ENCODE data around the gene ITPR1. TPM values are rescaled to one million over a fixed set of nuclear protein-coding genes. Genes with fewer than 3 reads are reported as not detected.

The ITPR1 gene
- polyA plus RNA-seq, 1 donor from 2014 or later = 2.1 TPM

DNA sequence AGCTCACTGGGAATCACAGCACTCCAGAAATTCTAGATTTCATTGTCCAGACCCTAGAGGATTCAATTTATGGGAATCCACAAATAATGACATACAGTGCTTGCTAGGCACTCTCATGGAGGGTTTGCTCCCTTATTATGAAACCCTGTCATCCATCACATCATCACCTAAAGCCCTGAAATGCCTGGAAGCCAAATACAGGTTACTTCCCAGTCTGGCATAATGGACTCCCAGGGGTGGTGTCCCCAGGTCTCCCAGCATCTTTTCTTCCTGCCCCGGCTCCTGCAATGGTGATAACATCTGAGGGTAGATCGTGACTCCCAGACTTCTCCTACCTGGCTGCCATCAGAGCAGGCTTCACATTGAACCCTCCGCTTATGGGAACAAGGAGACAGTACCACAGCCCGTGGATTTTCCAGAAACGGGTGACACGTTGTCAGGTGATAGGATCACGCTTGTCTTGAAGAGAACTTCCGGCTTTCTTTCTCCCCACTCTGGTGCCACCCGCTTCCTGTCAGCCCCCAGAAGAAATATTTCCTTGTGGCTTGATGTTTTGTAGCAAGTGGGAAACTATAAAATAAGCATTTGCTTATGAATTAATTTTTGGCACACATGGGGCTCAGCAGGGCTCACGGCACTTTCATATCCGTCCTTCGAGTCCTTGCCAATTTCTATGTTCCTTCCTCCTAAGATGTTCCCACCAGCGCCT lies 247.4 kb downstream of the ITPR1 start:
- Histone ChIP-seq H3K4me3 (ENCODE audit: low read length) (no peak overlapping the region), H3K36me3 (ENCODE audit: insufficient read depth, low read length) (no peaks in the 10 kb centered on the region), H3F3A (ENCODE audit: insufficient read depth, low read length, poor library complexity, severe bottlenecking) (no peaks in the 10 kb centered on the region), H3K27me3 (ENCODE audit: insufficient read depth, low read depth, low read length) (no peaks in the 10 kb centered on the region), H3K9me3 (ENCODE audit: low read length) (no peaks in the 10 kb centered on the region), H3K4me2 (ENCODE audit: low read length) (no peak overlapping the region), H2AFZ (ENCODE audit: low read depth, low read length) (no peak overlapping the region), H3K9me2 (ENCODE audit: insufficient read depth, low read length) (no peaks in the 10 kb centered on the region), H3K27ac (ENCODE audit: low read length) (no peak overlapping the region), H3K79me2 (replicated peaks; ENCODE audit: insufficient read depth, low read length) (no peaks in the 10 kb centered on the region), H3K9ac (ENCODE audit: low read length) (no peak overlapping the region), H4K20me1 (ENCODE audit: insufficient read depth) (no peaks in the 10 kb centered on the region)
- no peak for TF ChIP-seq TAF1 (IDR thresholded peaks at IDR 0.05; ENCODE audit: low read depth)
- TF ChIP-seq, protein P1, sequence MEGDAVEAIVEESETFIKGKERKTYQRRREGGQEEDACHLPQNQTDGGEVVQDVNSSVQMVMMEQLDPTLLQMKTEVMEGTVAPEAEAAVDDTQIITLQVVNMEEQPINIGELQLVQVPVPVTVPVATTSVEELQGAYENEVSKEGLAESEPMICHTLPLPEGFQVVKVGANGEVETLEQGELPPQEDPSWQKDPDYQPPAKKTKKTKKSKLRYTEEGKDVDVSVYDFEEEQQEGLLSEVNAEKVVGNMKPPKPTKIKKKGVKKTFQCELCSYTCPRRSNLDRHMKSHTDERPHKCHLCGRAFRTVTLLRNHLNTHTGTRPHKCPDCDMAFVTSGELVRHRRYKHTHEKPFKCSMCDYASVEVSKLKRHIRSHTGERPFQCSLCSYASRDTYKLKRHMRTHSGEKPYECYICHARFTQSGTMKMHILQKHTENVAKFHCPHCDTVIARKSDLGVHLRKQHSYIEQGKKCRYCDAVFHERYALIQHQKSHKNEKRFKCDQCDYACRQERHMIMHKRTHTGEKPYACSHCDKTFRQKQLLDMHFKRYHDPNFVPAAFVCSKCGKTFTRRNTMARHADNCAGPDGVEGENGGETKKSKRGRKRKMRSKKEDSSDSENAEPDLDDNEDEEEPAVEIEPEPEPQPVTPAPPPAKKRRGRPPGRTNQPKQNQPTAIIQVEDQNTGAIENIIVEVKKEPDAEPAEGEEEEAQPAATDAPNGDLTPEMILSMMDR (IDR thresholded peaks at IDR 0.05; ENCODE audit: poor library complexity, severe bottlenecking) = no peak
- no peak for TF ChIP-seq SMC3 (conservative IDR thresholded peaks at IDR 0.05; ENCODE audit: poor library complexity)

DNA sequence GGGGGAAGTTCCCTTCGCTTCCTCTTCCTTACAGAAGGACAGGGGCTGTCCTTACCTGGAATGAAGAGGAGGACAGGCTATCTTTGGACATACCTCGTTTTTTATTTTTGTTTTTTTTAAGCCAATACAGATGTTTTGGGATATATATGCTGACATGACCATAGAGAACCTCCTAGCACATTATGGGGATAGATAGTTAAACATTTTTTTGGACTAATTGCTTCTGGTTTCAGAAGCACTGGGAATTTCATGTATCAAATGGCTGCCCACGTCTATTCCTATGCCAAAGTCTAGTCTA lies 247.9 kb downstream of the ITPR1 start:
- Histone ChIP-seq H3K4me2 (ENCODE audit: low read length) (no peak overlapping the region), H3K4me3 (ENCODE audit: low read length) (no peak overlapping the region), H3K79me2 (replicated peaks; ENCODE audit: insufficient read depth, low read length) (no peaks in the 10 kb centered on the region), H3F3A (ENCODE audit: insufficient read depth, low read length, poor library complexity, severe bottlenecking) (no peaks in the 10 kb centered on the region), H3K36me3 (ENCODE audit: insufficient read depth, low read length) (no peaks in the 10 kb centered on the region), H3K9me2 (ENCODE audit: insufficient read depth, low read length) (no peaks in the 10 kb centered on the region), H3K9ac (ENCODE audit: low read length) (no peak overlapping the region), H2AFZ (ENCODE audit: low read depth, low read length) (no peak overlapping the region), H3K27ac (ENCODE audit: low read length) (no peak overlapping the region), H3K27me3 (ENCODE audit: insufficient read depth, low read depth, low read length) (no peaks in the 10 kb centered on the region), H4K20me1 (ENCODE audit: insufficient read depth) (no peaks in the 10 kb centered on the region), H3K9me3 (ENCODE audit: low read length) (no peaks in the 10 kb centered on the region)
- TF ChIP-seq MXI1 (conservative IDR thresholded peaks at IDR 0.05; ENCODE audit: poor library complexity, severe bottlenecking) (no peak), TAF1 (IDR thresholded peaks at IDR 0.05; ENCODE audit: low read depth) (no peak), SMC3 (conservative IDR thresholded peaks at IDR 0.05; ENCODE audit: poor library complexity) (no peak), RAD21 (conservative IDR thresholded peaks at IDR 0.05) (no peak), EZH2 (IDR thresholded peaks at IDR 0.05; ENCODE audit: borderline replicate concordance, insufficient read depth, low read length, poor library complexity, severe bottlenecking) (no peak), EP300 (conservative IDR thresholded peaks at IDR 0.05; ENCODE audit: poor library complexity, severe bottlenecking) (no peak), POLR2AphosphoS5 (IDR thresholded peaks at IDR 0.05) (no peak)
- TF ChIP-seq, protein P2, sequence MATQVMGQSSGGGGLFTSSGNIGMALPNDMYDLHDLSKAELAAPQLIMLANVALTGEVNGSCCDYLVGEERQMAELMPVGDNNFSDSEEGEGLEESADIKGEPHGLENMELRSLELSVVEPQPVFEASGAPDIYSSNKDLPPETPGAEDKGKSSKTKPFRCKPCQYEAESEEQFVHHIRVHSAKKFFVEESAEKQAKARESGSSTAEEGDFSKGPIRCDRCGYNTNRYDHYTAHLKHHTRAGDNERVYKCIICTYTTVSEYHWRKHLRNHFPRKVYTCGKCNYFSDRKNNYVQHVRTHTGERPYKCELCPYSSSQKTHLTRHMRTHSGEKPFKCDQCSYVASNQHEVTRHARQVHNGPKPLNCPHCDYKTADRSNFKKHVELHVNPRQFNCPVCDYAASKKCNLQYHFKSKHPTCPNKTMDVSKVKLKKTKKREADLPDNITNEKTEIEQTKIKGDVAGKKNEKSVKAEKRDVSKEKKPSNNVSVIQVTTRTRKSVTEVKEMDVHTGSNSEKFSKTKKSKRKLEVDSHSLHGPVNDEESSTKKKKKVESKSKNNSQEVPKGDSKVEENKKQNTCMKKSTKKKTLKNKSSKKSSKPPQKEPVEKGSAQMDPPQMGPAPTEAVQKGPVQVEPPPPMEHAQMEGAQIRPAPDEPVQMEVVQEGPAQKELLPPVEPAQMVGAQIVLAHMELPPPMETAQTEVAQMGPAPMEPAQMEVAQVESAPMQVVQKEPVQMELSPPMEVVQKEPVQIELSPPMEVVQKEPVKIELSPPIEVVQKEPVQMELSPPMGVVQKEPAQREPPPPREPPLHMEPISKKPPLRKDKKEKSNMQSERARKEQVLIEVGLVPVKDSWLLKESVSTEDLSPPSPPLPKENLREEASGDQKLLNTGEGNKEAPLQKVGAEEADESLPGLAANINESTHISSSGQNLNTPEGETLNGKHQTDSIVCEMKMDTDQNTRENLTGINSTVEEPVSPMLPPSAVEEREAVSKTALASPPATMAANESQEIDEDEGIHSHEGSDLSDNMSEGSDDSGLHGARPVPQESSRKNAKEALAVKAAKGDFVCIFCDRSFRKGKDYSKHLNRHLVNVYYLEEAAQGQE (IDR thresholded peaks at IDR 0.05; ENCODE audit: borderline replicate concordance) = no peak
- TF ChIP-seq, protein P1 (IDR thresholded peaks at IDR 0.05; ENCODE audit: poor library complexity, severe bottlenecking) = no peak

All from neural cell (in vitro differentiated cells).